Measurements from ENCODE around the gene MFSD6. TPM values are rescaled to one million over a fixed set of nuclear protein-coding genes. Genes with fewer than 3 reads are reported as not detected.

Gene MFSD6
- polyA plus RNA-seq, 1 donor from 2014 or later = 11.8 TPM

- Histone ChIP-seq H2AFZ (ENCODE audit: low read depth, low read length) (no peak overlapping the region), H3F3A (ENCODE audit: insufficient read depth, low read length, poor library complexity, severe bottlenecking) (no peaks in the 10 kb centered on the region), H3K4me3 (ENCODE audit: low read length) (no peak overlapping the region), H3K27ac (ENCODE audit: low read length) (no peak overlapping the region), H3K79me2 (replicated peaks; ENCODE audit: insufficient read depth, low read length) (no peaks in the 10 kb centered on the region), H3K36me3 (ENCODE audit: insufficient read depth, low read length) (no peaks in the 10 kb centered on the region), H3K27me3 (ENCODE audit: insufficient read depth, low read depth, low read length) (no peaks in the 10 kb centered on the region), H3K9me3 (ENCODE audit: low read length) (no peaks in the 10 kb centered on the region), H3K9ac (ENCODE audit: low read length) (no peak overlapping the region), H4K20me1 (ENCODE audit: insufficient read depth) (no peaks in the 10 kb centered on the region), H3K9me2 (ENCODE audit: insufficient read depth, low read length) (no peaks in the 10 kb centered on the region), H3K4me2 (ENCODE audit: low read length) (no peak overlapping the region)
- TF ChIP-seq REST (IDR thresholded peaks at IDR 0.05; ENCODE audit: borderline replicate concordance) (no peak), MXI1 (conservative IDR thresholded peaks at IDR 0.05; ENCODE audit: poor library complexity, severe bottlenecking) (no peak), CTCF (IDR thresholded peaks at IDR 0.05; ENCODE audit: poor library complexity, severe bottlenecking) (no peak), POLR2AphosphoS5 (IDR thresholded peaks at IDR 0.05) (no peak), EP300 (conservative IDR thresholded peaks at IDR 0.05; ENCODE audit: poor library complexity, severe bottlenecking) (no peak), RAD21 (conservative IDR thresholded peaks at IDR 0.05) (no peak), TAF1 (IDR thresholded peaks at IDR 0.05; ENCODE audit: low read depth) (no peak), SMC3 (conservative IDR thresholded peaks at IDR 0.05; ENCODE audit: poor library complexity) (no peak), EZH2 (IDR thresholded peaks at IDR 0.05; ENCODE audit: borderline replicate concordance, insufficient read depth, low read length, poor library complexity, severe bottlenecking) (no peak)
Observed at GRCh38 chr2:190360965-190361364, 47.2 kb upstream of the MFSD6 start.

- H3F3A ChIP-seq (ENCODE audit: insufficient read depth, low read length, poor library complexity, severe bottlenecking) = no peaks in the 10 kb centered on the region
- TF ChIP-seq EZH2 (IDR thresholded peaks at IDR 0.05; ENCODE audit: borderline replicate concordance, insufficient read depth, low read length, poor library complexity, severe bottlenecking) = no peak
- TF ChIP-seq TAF1 (IDR thresholded peaks at IDR 0.05; ENCODE audit: low read depth) = no peak
- no peak for TF ChIP-seq SMC3 (conservative IDR thresholded peaks at IDR 0.05; ENCODE audit: poor library complexity)
- TF ChIP-seq MXI1 (conservative IDR thresholded peaks at IDR 0.05; ENCODE audit: poor library complexity, severe bottlenecking) = no peak
- TF ChIP-seq RAD21 (conservative IDR thresholded peaks at IDR 0.05) = no peak
- no peak for TF ChIP-seq CTCF (IDR thresholded peaks at IDR 0.05; ENCODE audit: poor library complexity, severe bottlenecking)
- TF ChIP-seq POLR2AphosphoS5 (IDR thresholded peaks at IDR 0.05) = no peak
- no peak for TF ChIP-seq REST (IDR thresholded peaks at IDR 0.05; ENCODE audit: borderline replicate concordance)
- TF ChIP-seq EP300 (conservative IDR thresholded peaks at IDR 0.05; ENCODE audit: poor library complexity, severe bottlenecking) = no peak
- H3K4me3 ChIP-seq (ENCODE audit: low read length) = no peak overlapping the region
- H2AFZ ChIP-seq (ENCODE audit: low read depth, low read length) = no peak overlapping the region
- no peaks in the 10 kb centered on the region for H3K79me2 ChIP-seq (replicated peaks; ENCODE audit: insufficient read depth, low read length)
- H3K9me2 ChIP-seq (ENCODE audit: insufficient read depth, low read length) = no peaks in the 10 kb centered on the region
- H4K20me1 ChIP-seq (ENCODE audit: insufficient read depth) = no peaks in the 10 kb centered on the region
- no peak overlapping the region for H3K27ac ChIP-seq (ENCODE audit: low read length)
- H3K27me3 ChIP-seq (ENCODE audit: insufficient read depth, low read depth, low read length) = no peaks in the 10 kb centered on the region
- no peak overlapping the region for H3K9ac ChIP-seq (ENCODE audit: low read length)
- no peak overlapping the region for H3K4me2 ChIP-seq (ENCODE audit: low read length)
- no peaks in the 10 kb centered on the region for H3K36me3 ChIP-seq (ENCODE audit: insufficient read depth, low read length)
- no peaks in the 10 kb centered on the region for H3K9me3 ChIP-seq (ENCODE audit: low read length)
Observed at GRCh38 chr2:190361572-190361971, 46.6 kb upstream of the MFSD6 start.

Measured in neural cell (in vitro differentiated cells).